Measurements from ENCODE around the gene LONP2.
A peak's percentile ranks its signal among the peaks of the same experiment; 100 is the strongest.
"Not testable (repeated sequence)": the region's sequence is repeated elsewhere in the genome, so short reads cannot be mapped to it uniquely, and the experiment has no call there.

LONP2 gene

DNA sequence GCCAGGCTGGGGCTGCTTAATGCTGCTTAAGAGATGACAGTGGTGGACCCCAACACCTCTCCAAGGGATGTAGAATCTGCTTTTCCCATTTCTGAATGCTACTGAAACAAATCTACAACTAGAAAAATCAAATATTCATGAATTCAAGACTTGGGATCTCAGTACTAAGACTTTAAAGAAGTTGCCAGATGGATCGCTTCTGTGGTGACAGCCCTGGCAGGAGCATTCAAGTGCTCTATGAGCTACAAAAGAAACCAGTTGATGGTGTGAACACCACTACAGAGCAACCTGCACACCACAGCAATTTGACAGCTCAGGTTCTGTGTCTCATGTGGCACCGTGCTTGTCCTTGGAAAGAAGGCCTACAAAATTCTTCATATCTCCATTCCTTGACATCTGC, 98.5 kb downstream of the LONP2 start:
- no peak for DNase-seq (ENCODE audit: low read depth)

- DNase-seq (ENCODE audit: low read depth) = no peak
These were observed 103.2 kb downstream of the LONP2 start for GRCh38 chr16:48347191-48347865.

DNA sequence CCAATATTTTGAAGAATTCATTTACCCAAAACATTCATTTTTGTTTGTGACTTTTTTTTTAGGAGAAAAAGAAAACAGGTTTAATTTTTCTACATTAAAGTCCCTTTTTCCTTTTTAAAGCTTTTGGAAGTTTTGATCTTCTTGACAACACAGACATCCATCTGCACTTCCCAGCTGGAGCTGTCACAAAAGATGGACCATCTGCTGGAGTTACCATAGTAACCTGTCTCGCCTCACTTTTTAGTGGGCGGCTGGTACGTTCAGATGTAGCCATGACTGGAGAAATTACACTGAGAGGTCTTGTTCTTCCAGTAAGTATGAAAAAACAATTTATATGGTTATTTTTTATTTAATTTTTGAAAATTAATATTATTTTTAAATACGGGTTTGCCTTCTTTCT, 103.9 kb downstream of the LONP2 start:
- no peak for DNase-seq (ENCODE audit: low read depth)

DNA sequence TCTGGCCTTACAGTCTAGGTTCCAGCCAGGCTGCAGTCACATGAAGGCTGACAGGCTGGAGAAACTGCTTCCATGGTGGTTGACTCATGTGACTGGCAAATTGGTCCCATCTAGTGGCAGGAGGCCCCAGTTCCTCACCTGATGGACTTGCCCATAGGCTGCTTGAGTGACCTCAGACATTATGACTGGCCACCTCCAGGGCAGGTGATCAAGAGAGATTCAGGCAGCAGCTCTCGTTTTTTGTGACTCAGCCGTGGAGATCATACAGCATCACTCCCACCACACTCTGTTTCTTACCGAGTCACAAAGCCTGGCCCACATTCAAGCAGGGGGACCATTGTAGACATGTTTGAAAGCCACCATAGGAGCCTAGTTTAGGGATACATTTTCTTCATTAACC, 106.6 kb downstream of the LONP2 start:
- DNase-seq (ENCODE audit: low read depth) = no peak

DNA sequence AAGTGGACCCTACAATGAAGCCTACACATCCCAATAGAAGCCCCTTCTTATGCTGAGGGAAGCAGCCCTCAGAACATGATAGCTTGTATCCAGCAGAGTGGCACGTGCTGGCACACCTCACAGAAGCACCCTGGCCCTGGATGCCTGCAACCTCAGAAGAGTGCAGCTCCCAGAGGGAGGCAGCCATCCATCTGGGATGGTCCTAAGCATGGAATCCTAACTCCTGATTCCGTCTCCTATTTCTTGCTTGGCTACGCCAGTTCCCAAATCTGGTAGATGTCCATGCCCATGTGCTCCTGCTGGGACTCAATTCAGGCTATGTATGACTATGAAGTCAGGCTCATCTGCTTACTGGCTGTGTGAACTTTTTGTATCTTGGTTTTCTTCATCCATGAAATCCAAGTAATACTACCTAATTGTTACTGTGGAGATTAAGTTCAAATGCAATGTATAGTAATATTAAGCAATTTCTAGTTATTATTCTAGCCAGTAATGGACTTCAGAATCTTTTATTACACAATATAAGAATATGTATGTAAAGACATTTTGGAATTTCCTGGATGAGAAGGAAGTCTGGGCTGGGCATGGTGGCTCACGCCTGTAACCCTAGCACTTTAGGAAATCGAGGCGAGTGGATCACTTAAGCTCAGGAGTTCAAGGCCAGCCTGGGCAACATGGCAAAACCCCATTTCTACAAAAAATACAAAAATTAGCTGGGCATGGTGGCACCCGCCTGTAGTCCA, 108.7 kb downstream of the LONP2 start:
- DNase-seq (ENCODE audit: low read depth) = no peak

DNA sequence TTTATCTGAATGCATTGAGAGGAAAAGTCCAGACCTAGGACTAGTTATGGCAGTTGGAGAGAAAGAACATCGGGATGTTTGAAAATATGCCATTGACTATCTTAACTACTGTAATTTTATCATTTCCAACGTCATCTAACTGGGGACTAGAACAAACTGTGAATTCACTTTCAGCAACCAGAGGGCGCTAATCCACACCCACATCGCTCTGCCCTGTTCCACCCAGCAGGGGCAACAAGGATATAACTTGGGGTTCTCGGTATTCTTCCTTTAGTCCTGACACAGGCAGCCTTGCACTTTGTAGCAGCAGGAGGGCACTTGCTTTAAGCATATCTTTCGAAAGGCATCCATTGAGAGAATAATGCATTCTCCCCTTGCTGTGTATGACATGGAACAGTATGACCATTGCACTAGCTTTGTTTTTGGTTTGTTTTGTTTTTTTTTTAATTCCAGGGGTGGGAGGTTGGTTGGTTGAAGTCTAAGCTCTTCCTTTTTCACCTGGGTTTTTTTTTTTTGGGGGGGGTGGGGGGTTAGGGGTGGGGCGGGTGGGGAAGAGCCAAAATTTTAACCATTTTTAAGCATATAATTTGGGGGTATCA, 109.6 kb downstream of the LONP2 start:
- peak; percentile 44 for DNase-seq (ENCODE audit: low read depth)

DNA sequence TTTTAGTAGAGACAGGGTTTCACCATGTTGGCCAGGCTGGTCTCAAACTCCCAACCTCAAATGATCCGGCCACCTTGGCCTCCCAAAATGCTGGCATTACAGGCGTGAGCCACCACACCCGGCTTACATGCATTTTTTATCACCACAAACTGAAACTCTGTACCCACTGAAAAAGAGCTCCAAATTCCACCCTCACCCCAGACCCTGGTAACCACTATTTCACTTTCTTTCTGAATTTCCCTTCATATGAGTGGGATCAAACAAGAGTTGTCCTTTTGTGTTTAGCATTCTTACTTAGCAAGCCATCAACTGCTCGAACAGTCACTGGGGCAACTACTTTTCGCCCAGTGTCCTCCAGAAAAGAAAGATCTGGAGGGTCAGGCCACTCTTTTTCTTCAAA, 110.3 kb downstream of the LONP2 start:
- not testable (repeated sequence) for DNase-seq (ENCODE audit: low read depth)

DNA sequence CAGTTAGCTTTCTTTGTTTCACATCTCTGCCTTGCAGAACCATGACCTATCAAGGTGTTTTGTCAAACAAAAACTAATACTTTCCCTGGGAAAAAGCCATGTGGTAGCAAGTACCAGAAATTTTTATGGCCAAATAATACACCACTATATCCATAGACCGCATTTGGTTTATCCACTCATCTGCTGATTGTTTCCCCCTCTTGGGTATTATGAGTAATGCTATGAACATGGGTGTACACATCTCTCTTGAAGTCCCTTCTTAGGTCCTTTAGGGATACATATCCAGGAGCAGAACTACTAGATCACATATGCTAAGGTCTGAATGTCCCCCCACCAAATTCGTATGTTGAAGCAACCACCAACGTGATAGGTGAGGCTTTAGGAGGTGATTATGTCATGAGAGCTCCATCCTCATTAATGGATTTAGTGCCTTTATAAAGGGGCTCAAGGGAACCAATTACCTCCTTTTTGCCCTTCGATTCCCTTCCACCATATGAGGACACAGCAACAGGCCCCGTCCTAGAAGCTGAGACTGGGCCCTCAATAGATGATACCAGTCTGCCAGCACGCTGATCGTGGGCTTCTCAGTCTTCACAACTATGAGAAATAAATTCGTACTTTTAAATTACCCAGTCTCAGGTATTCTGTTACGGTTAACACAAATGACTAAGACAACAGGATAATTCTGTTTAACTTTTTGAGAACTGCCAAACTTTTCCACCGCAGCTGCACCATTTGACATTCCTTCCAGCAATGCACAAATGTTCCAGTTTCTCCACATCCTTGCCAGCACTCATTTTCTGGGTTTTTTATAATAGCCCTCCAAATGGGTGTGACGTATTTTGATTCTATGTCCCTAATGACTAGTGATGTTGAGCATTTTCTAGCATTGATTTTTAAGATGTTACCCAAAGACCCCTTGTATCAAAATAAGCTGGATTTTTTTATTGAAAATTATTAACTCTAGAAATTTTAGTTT, 111.1 kb downstream of the LONP2 start:
- no peak for DNase-seq (ENCODE audit: low read depth)

DNA sequence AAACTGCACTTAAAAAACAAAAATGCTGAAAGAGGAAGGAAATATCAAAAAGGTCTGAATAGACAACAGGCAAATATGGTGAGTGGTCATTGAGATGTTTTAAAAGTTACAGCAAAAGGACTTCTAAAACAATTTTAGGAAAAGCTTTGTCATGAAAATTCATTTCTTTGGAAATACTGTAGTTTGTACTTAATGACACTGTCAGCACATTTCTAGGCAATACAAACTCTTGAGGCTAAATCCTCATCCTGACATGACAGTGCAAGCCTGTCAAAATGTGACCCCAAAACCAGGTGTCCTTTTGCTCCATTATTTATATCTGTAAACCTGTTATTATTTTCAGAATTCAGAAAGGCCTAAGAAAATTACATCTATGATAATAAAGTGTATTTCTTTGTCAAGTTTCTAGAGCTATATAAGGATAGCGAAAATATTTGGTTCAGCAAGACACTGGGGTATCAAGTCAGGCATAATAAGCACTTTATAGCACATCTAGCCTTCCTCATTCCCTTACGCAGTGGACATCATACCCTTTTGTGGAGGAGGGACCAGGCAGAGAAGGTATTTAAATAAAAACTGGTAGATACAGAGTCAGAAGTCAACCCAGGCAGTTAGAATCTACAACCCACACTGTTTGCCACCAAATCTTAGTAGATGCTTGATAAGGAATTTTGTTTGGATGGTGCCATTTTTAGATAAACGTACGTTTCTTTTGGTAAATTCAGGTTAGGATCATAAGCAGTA, 112.7 kb downstream of the LONP2 start:
- DNase-seq (ENCODE audit: low read depth) = no peak

GRCh38 chr16:48358419-48358818, 114.3 kb downstream of the LONP2 start:
- DNase-seq (ENCODE audit: low read depth) = no peak

GRCh38 chr16:48359983-48360382, 115.9 kb downstream of the LONP2 start:
- no peak for DNase-seq (ENCODE audit: low read depth)

- DNase-seq (ENCODE audit: low read depth) = no peak
These were observed 116.9 kb downstream of the LONP2 start for GRCh38 chr16:48361012-48361411.

DNA sequence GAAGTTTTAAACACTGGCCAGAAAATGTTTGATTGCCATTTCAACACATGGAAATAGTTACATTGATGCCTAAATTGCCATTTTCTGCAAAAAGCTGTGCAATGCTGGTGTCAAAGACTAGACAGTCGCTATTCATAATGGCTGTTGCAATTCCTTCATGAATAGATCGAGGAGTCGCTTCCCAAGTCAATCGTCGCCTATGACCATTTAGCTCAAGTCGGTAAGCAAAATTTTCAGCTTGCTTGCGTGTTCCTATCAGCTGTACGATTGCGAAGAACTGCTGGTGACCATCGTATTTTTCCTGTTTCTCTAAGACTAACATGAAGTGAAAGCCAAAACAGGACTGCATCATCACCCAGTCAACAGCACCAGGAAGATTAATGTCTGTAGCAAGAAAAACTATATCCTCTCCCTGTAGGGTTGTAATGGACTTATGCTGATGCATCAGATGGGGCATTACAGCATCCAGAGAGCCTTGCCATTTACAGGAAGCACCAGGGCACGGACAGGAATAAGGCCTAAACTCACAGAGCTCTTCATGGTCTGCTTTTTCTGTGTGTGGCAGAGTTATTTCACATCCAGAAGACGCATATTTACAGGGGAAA, 117.5 kb downstream of the LONP2 start:
- no peak for DNase-seq (ENCODE audit: low read depth)

DNA sequence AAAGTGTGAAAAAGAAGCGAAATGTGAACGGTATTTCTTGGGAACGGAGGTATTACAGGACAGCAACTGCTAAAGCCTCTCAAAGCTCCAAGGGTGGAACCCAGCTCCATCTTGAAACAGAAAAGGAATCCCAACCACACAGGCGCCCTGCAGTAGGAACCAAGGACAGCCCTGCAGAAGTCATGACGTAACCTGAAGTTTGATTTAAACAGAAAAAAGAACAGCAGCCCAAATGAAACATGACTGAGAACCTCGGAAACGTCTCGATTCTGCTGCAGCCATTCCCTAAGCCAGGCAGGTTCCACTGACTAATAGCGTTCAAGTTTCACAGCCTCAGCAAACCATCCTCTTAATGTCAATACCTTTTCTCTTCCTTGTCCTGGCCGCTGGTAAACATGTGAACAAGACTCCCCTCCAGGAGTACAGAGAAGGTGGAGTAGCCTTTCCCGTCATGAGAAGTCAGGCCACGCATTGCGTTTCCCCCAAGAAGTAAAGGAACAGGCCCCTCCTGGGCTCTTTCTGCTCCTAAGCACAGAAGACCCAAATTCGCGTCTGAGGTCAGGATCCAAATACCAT, 121.0 kb downstream of the LONP2 start:
- no peak for DNase-seq (ENCODE audit: low read depth)

DNA sequence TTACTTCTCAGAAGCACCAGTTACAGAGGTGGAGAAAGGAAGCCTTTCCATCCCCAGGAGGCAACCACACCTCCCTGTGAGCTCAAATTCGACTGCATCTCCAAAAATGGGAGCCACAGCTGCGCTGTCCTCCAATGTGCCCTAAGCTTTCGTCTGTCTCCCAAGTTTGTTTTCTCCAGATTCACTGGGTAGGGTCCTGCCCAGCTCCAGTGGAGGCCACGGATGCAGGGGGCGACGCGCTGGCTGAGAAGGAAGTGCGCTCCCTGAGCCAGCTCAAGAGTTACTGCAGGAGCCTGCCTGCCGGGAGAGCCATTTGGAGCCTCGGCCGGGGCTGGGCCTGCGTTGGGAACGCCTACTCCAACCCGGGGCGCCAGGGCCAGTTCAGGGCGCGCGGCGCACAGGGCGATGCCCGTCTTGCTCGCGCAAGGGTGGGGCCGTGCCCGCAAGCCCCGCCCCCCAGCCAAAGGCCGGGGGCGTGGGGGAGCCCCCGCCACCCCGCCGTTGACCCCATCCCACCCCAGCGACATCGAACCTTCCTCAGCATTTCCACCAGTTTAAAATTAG, 121.6 kb downstream of the LONP2 start:
- DNase-seq (ENCODE audit: low read depth) = peak; percentile 55

DNA sequence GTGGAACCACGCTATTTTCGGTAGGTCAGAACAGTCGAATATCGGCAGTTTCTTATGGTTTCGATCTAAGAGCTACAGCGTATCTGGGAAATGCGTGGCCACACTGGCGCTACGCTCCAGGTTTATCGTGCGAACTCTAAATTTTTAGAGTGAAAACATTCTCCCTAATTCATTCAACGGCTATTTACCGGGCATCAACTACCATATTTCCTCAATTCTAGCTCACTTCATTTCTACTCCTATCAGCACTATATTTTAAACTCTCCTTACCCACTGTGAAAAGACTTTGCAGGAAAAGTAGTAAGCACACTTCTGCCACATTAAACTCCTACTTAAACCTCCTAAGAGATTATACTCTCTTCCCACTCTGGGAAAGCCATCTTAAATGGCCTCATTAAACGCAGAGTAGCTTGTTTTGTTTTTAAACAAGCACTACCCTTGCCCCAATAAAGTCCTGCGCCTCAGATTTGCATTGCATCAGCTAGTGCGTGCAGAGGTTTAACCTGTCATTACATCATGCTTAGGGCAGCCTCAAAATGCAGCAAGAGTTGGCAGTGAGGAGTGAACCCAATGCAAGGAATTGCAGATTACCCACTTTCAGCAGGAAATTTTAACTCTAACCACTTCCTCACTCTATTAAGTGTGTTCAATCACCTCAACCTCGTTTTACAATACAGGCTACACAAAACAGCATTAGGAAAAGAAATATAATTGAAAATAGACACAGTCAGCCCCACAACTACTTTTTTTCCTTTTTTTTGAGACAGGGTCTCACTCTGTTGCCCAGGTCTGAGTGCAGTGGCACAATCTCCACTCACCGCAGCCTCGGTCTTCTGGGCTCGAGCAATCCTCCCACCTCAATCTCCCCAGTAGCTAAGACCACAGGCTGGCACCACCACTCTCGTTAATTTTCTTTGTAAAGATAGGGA, 122.3 kb downstream of the LONP2 start:
- DNase-seq (ENCODE audit: low read depth) = peak; percentile 29

- DNase-seq (ENCODE audit: low read depth) = no peak
These were observed 123.4 kb downstream of the LONP2 start for GRCh38 chr16:48367441-48368049.

GRCh38 chr16:48369765-48370164, 125.7 kb downstream of the LONP2 start:
- DNase-seq (ENCODE audit: low read depth) = no peak

- DNase-seq (ENCODE audit: low read depth) = no peak
These were observed 126.1 kb downstream of the LONP2 start for GRCh38 chr16:48370229-48370628.
